AG09319 (cell line): ENCODE data around the gene KCNAB1.
"Not testable (repeated sequence)": the region's sequence is repeated elsewhere in the genome, so short reads cannot be mapped to it uniquely, and the experiment has no call there.

Experiments used
- DNase-seq: peaks from one replicate; pipeline ENCODE4 v3.0.0-alpha.2; 2010; ENCODE audit warnings: low read depth; ENCODE audit errors: extremely low read depth
- CTCF ChIP-seq: IDR thresholded peaks from 2 replicates; pipeline ENCODE4 v1.5.1; 2011; ENCODE audit warnings: low read depth, mild to moderate bottlenecking, inconsistent platforms, low read length, moderate library complexity

The KCNAB1 gene

GRCh38 chr3:156120528-156121251, at the start of gene KCNAB1:
Gene KCNAB1 (plus strand): TSS chr3:156120578.
- no peak for TF ChIP-seq CTCF
- no peak for DNase-seq

GRCh38 chr3:156071031-156071430, 49.3 kb upstream of the KCNAB1 start:
- no peak for DNase-seq
- TF ChIP-seq CTCF = no peak

- not testable (repeated sequence) for DNase-seq
These were observed 47.3 kb upstream of the KCNAB1 start for GRCh38 chr3:156072950-156073657.

- DNase-seq = no peak
- no peak for TF ChIP-seq CTCF
These were observed 30.3 kb upstream of the KCNAB1 start for GRCh38 chr3:156090126-156090525.

- DNase-seq = no peak
- TF ChIP-seq CTCF = no peak
These were observed 26.4 kb upstream of the KCNAB1 start for GRCh38 chr3:156093964-156094363.

GRCh38 chr3:156094391-156094790, 26.0 kb upstream of the KCNAB1 start:
- no peak for TF ChIP-seq CTCF
- DNase-seq = no peak

- DNase-seq = not testable (repeated sequence)
These were observed 24.7 kb upstream of the KCNAB1 start for GRCh38 chr3:156095652-156096051.

GRCh38 chr3:156098437-156099035, 21.8 kb upstream of the KCNAB1 start:
- DNase-seq = no peak
- TF ChIP-seq CTCF = no peak

- not testable (repeated sequence) for DNase-seq
These were observed 21.0 kb upstream of the KCNAB1 start for GRCh38 chr3:156099348-156099747.

GRCh38 chr3:156099984-156100383, 20.4 kb upstream of the KCNAB1 start:
- not testable (repeated sequence) for DNase-seq
